GM18519 (cell line): ENCODE measurements around the gene DNAJC15.
"Not testable (repeated sequence)": the region's sequence is repeated elsewhere in the genome, so short reads cannot be mapped to it uniquely, and the experiment has no call there.

Experiments used
- ATAC-seq: cut with Tn5 transposase; IDR thresholded peaks from one replicate; pipeline ENCODE4 v1.9.1; 2021; ENCODE audit warnings: mild to moderate bottlenecking, moderate library complexity; ENCODE audit not compliant: unreplicated experiment, low FRiP score

The DNAJC15 gene

GRCh38 chr13:43003010-43003409, 20.4 kb upstream of the DNAJC15 start:
- ATAC-seq = no peak

DNA sequence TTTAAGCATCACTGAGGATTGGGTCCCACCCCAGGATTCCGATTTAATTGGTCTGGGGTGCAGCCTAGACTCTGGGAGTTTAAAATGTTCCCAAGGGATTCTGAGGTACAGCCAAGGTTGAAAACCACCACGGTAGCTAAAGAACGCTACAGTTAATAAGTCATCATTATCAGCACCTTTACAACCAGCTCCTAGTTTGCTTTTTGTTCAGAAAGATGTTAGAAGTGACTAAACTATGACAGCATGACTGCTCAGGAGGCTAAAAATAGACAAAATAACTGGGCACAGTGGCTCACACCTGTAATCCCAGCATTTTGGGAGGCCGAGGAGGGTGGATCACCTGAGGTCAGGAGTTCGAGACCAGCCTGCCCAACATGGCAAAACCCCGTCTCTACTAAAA, 19.7 kb upstream of the DNAJC15 start:
- no peak for ATAC-seq

DNA sequence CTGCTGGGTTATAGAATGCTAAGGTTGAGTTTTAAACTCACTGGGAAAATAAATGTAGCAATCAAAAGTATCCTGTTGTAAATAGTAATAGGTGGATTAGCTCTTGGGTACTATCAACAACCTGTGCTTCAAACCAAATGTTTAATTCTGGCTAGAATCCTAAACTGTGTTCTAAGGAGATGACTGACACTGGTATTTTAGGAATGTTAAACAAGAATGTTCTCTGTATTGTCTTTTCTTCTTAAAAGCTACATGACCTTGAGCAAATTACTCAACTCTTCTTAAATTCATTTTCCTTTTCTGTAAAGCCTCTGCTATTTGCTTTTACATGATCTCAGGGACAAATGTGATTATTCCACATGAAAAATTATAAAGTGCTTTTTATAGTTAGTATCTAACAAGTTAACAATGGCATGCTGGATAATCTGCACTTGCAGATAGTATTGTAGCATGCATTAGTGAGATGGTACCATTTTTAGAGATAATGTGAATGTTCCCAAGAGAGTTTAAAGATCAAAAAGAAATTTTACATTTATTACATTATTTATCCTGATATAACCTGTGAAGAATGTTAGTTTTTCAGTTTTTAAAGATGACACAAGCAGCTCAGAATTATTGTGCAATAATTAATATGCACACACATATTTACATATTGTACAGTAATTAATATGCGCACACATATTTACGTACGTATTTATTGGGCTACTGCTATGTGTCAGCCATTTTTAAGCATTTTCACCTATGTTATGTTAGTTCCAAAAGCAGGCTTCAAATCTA, 17.7 kb upstream of the DNAJC15 start:
- ATAC-seq = no peak

DNA sequence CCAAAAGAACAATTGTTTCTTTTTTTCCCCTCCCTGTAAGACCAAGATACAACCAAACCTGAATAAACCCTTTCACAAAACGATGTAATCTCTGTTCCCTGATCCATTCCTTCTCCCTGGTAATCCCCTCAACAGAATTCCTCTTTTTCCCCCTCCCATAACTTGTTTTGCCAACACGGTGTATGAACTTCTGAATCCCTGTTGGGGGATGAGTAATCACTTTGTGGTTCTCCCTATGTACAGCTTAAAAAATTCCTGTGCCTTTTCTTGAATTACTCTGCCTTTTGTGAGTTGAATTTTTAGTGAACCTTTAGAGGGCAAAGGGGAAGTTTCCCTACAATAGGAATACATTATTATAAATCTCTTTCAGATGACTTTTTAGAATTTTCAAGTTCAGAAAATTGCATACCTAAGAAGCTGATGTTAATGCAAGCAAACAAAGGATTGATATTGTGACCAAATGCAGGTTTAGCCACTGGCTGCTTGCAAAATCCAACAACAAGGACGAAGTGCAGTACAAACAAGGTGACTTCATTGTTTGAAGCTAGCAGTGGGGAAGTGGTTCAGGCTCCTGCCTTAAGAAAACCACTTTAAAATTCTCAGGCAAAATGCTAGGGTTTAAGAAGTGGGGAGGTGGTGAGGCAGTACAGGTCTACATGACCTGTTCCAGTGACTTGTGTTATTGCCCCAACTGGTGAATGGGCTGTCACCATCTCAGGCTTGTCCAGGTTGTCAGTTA, 16.3 kb upstream of the DNAJC15 start:
- no peak for ATAC-seq

DNA sequence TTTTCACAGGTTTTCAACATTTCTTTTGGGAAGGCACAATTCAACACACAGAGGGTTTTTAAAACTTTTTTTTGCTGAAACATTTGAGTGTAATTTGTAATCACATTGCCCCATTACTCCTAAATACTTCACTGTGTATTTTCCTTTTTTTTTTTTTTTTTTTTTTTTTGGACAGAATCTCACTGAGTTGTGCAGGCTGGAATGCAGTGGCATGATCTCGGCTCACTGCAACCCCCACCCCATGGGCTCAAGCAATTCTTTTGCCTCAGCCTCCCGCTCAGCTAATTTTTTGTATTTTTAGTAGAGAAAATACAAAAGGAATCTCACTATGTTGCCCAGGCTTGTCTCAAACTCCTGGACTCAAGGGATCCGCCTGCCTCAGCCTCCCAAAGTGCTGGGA, 14.8 kb upstream of the DNAJC15 start:
- ATAC-seq = no peak

GRCh38 chr13:43009506-43009905, 13.9 kb upstream of the DNAJC15 start:
- ATAC-seq = no peak

- no peak for ATAC-seq
These were observed 9.2 kb upstream of the DNAJC15 start for GRCh38 chr13:43014162-43014561.

GRCh38 chr13:43016226-43016625, 7.2 kb upstream of the DNAJC15 start:
- ATAC-seq = no peak

GRCh38 chr13:43019811-43020210, 3.6 kb upstream of the DNAJC15 start:
- ATAC-seq = no peak

- ATAC-seq = no peak
These were observed 2.6 kb upstream of the DNAJC15 start for GRCh38 chr13:43020794-43021193.

- ATAC-seq = no peak
These were observed 1.3 kb upstream of the DNAJC15 start for GRCh38 chr13:43021926-43022670.

GRCh38 chr13:43022934-43023288, 475 bp upstream of the DNAJC15 start:
- no peak for ATAC-seq

DNA sequence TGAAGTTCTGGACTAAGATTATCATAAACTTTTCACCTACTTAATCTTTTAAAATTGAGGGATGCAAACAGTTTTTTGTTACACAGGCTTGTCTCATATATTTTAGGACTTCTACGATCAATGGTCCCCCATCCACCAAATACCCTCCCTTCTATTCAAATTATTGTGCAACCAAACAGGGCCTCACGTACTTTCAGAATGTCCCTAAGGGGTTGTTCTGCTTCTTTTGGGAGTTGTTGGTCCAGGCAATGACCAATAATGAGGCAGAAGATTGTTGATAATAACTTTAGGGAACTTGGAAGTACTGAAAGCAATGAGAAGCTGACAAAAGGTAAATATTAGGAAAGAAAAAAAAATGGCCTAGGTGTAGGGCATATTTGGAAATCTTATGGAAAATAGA, 2.9 kb downstream of the DNAJC15 start:
- no peak for ATAC-seq

DNA sequence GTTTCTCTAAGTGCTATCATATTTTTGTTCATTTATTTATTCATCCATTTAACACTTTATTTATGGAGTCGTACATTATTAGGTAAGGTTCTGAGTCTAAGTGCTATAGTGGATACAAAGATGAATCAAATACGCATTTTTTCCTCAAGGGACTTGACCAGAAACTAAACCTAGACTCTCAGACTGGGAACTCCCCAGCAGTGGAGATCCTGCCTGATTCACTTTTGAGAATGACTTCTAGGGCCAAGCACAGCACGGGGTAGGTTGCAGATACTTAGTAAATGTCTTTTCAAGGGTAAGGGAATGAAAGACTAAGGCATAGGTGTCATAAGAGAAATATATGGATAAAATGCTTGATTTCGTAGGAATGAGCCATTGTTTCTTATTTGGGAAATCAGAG, 7.2 kb downstream of the DNAJC15 start:
- no peak for ATAC-seq

- ATAC-seq = no peak
These were observed 8.5 kb downstream of the DNAJC15 start for GRCh38 chr13:43031881-43032280.

- ATAC-seq = no peak
These were observed 9.7 kb downstream of the DNAJC15 start for GRCh38 chr13:43033038-43033437.

- ATAC-seq = no peak
These were observed 13.2 kb downstream of the DNAJC15 start for GRCh38 chr13:43036351-43037250.

GRCh38 chr13:43039966-43040365, 16.6 kb downstream of the DNAJC15 start:
- no peak for ATAC-seq

DNA sequence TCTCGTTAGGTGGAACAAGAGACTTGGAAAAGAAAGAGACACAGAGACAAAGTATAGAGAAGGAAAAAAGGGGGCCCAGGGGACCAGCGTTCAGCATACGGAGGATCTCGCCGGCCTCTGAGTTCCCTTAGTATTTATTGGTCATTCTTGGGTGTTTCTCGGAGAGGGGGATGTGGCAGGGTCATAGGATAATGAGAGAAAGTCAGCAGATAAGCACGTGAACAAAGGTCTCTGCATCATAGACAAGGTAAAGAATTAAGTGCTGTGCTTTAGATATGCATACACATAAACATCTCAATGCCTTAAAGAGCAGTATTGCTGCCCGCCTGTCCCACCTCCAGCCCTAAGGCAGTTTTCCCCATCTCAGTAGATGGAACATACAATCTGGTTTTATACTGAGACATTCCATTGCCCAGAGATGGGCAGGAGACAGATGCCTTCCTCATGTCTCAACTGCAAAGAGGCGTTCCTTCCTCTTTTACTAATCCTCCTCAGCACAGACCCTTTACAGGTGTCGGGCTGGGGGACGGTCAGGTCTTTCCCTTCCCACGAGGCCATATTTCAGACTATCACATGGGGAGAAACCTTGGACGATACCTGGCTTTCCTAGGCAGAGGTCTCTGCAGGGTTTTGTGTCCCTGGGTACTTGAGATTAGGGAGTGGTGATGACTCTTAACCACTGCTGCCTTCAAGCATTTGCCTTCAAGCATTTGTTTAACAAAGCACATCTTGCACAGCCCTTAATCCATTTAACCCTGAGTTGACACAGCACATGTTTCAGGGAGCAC, 17.4 kb downstream of the DNAJC15 start:
- ATAC-seq = not testable (repeated sequence)
